Ovary (tissue), 9 donors: ENCODE measurements around the gene FNBP1. TPM values are rescaled to one million over a fixed set of nuclear protein-coding genes. Genes with fewer than 3 reads are reported as not detected.

Experiments used
- DNase-seq, 5 donors: peaks; one replicate each; pipeline ENCODE4 v3.0.0-alpha.2; 2019 to 2020
- H3K27ac ChIP-seq, 2 donors: fragments of 200-600 bp; one replicate each; pipeline versions ENCODE4 v1.5.1 to v1.8.0; 2019 to 2022
- H3K27me3 ChIP-seq: fragments of 200-600 bp; one replicate; pipeline ENCODE4 v1.8.0; 2022
- H3K36me3 ChIP-seq: fragments of 200-600 bp; sonication (generic); one replicate; pipeline ENCODE4 v1.5.1; 2019
- H3K4me1 ChIP-seq: one replicate; pipeline ENCODE4 v1.8.1; 2013; ENCODE audit warnings: mild to moderate bottlenecking, moderate library complexity; ENCODE audit not compliant: insufficient read depth
- H3K4me3 ChIP-seq: fragments of 200-600 bp; sonication (generic); one replicate; pipeline ENCODE4 v1.5.1; 2017
- H3K9me3 ChIP-seq, 2 donors: fragments of 200-600 bp in 1 of 2; sonication (generic) in 1 of 2; one replicate each; pipeline versions ENCODE4 v1.5.1 to v1.8.1; 2013 to 2019; ENCODE audit warnings: mild to moderate bottlenecking in 1 of 2, moderate library complexity in 1 of 2
- CTCF ChIP-seq, 3 donors: fragments of 450-650 bp in 2 of 3; fragments of 200-600 bp in 1 of 3; IDR thresholded peaks; one replicate each; pipeline versions ENCODE4 v1.5.1 to v1.8.0; 2016 to 2022; ENCODE audit warnings: antibody characterized with exemption in 3 of 3, mild to moderate bottlenecking in 1 of 3
- EP300 ChIP-seq: sonication (generic); formaldehyde crosslinking; IDR thresholded peaks from one replicate; pipeline ENCODE4 v1.6.1; 2017; ENCODE audit warnings: antibody characterized with exemption
- POLR2A ChIP-seq: fragments of 450-650 bp; IDR thresholded peaks from one replicate; pipeline ENCODE4 v1.6.1; 2017; ENCODE audit warnings: antibody characterized with exemption, mild to moderate bottlenecking, moderate library complexity
- WGBS, 3 donors: extraction: QIAGEN DNeasy Blood & Tissue Kit in 1 of 3; methylation state at CpG; one replicate each; pipeline versions ENCODE4 v1.1.5 to v1.1.7; 2013 to 2017; 5-methylcytosine and 5-hydroxymethylcytosine counted together
- intact Hi-C, 4 donors: fragments of 100-400 bp; cut with DNase I; formaldehyde crosslinking; loops; one replicate each; pipeline versions ENCODE4 v1.11.0 to v1.15.1; 2022 to 2023
- polyA plus RNA-seq, 2 donors: library from polyadenylated mRNA; stranded (reverse); fragments of 200-250 nt in 1 of 2; fragments of 350-450 nt in 1 of 2; fragmentation: Illumina TruSeq in 1 of 2; extraction: RNeasy Lipid Tissue Mini Kit (QIAGEN cat#74804) in 1 of 2; gene quantifications; one replicate each; pipeline ENCODE4 v1.2.3, GENCODE V29; 2013 to 2014
- total RNA-seq, 7 donors: library from RNA; depleted of rRNA in 2 of 7; stranded (reverse); fragments of >200 nt in 2 of 7; fragmentation: NEBNext Ultra II Directional in 3 of 7; extraction: Animal tissue kit (Norgen Biotek cat#: 25700) in 3 of 7; gene quantifications; one replicate each; pipeline versions ENCODE4 v1.1.0 to v1.2.4, GENCODE V29; 2016 to 2023
- donor health status: DM: no; HTN: no; CAD: no; lungs with moderate emphysema.
- donor health status: DM: no; HTN: no; CAD: no.
- donor health status: Bipolar disorder and iron deficiency.
- donor health status: DM: yes; HTN: yes; CAD: no.
- donor health status: DM: no; HTN: no; CAD: no.
- donor health status: DM: yes; HTN: yes; CAD: no.

FNBP1 gene
- total and polyA plus RNA-seq, 9 donors = 18.0 to 61.5 (median 49.0) TPM

- Histone ChIP-seq H3K27ac (no peak overlapping the region), H3K36me3 (no peaks in the 10 kb centered on the region), H3K4me3 (no peak overlapping the region), H3K9me3 (no peaks in the 10 kb centered on the region), H3K4me1 (peaks cover 6% of the 10 kb centered on the region), H3K27me3 (no peaks in the 10 kb centered on the region)
- intact Hi-C loops = loop anchor here in 3 of 4 donors (5.0 to 10.0 kb wide), 3 partner anchors 354 to 1829 kb away; no protein-coding TSS in a partner anchor
- WGBS, 3 donors = 63 to 76% (median 67%) methylated on average over 25 to 28 of the region's 28 CpGs
- TF ChIP-seq CTCF (IDR thresholded peaks at IDR 0.05) = no peak
- TF ChIP-seq EP300 = no peak
- TF ChIP-seq POLR2A = no peak
- DNase-seq = no peak
Observed at GRCh38 chr9:129880654-129881546, 162.1 kb downstream of the FNBP1 start.

- Histone ChIP-seq H3K27ac (no peak overlapping the region), H3K27me3 (no peaks in the 10 kb centered on the region), H3K4me3 (no peak overlapping the region), H3K9me3 (no peaks in the 10 kb centered on the region), H3K4me1 (peaks cover 4% of the 10 kb centered on the region), H3K36me3 (no peaks in the 10 kb centered on the region)
- no peak for DNase-seq
- intact Hi-C loops = loop anchor here in 3 of 4 donors (5.0 to 10.0 kb wide), 3 partner anchors 355 to 1828 kb away; no protein-coding TSS in a partner anchor
- 90 to 94% (median 92%) methylated on average over 28 to 31 of the region's 31 CpGs for WGBS, 3 donors
- TF ChIP-seq EP300 (no peak), CTCF (IDR thresholded peaks at IDR 0.05) (no peak)
Observed at GRCh38 chr9:129879991-129880653, 162.9 kb downstream of the FNBP1 start.

GRCh38 chr9:129879103-129879699 is 163.8 kb downstream of the FNBP1 start:
- H3K9me3 ChIP-seq = no peaks in the 10 kb centered on the region
- H3K36me3 ChIP-seq = no peaks in the 10 kb centered on the region
- H3K4me1 ChIP-seq = no peaks in the 10 kb centered on the region
- no peaks in the 10 kb centered on the region for H3K27me3 ChIP-seq
- H3K4me3 ChIP-seq = no peak overlapping the region
- no peak for DNase-seq
- 87 to 89% (median 88%) methylated on average over 17 of the region's 17 CpGs for WGBS, 3 donors
- intact Hi-C loops = no loop called here
- TF ChIP-seq EP300 (no peak), CTCF (IDR thresholded peaks at IDR 0.05) (no peak), POLR2A (no peak)
- H3K27ac ChIP-seq = no peak overlapping the region

GRCh38 chr9:129878291-129878690 is 164.7 kb downstream of the FNBP1 start:
- intact Hi-C loops = no loop called here
- Histone ChIP-seq H3K27me3 (no peaks in the 10 kb centered on the region), H3K4me1 (no peaks in the 10 kb centered on the region), H3K4me3 (no peak overlapping the region), H3K9me3 (no peaks in the 10 kb centered on the region), H3K36me3 (no peaks in the 10 kb centered on the region), H3K27ac (no peak overlapping the region)
- 86 to 91% (median 87%) methylated on average over 11 of the region's 11 CpGs for WGBS, 3 donors
- no peak for DNase-seq
- TF ChIP-seq POLR2A = no peak
- TF ChIP-seq EP300 = no peak
- no peak for TF ChIP-seq CTCF (IDR thresholded peaks at IDR 0.05)
